ENCODE results near the gene MDGA2.

The MDGA2 gene

DNA sequence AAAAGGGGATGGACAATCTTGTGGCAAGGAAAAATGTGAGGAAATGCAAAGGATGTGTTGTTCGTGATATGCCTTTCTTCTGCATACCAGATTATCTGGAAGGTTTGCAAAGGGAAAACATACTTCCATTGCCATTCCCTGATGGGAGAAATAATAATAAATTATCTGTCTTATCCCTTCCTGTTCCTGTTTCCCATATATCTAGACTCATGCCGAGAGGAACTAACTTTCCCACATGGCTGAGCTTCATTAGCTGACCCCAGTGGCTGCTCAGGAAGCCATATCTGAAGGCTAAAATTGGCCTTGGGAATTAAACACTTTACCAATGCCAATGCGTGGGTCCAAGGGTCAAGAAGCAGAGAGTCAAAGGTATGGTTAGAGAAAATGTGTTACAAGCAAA is 439.8 kb downstream of the MDGA2 start:
- TF ChIP-seq ZBTB7A (IDR thresholded peaks at IDR 0.05; ENCODE audit: low read depth) (no peak), REST (IDR thresholded peaks at IDR 0.05; ENCODE audit: low read depth) (no peak), YY1 (IDR thresholded peaks at IDR 0.05; ENCODE audit: low read depth) (no peak), CREB1 (IDR thresholded peaks at IDR 0.05; ENCODE audit: low read depth) (no peak), MAX (IDR thresholded peaks at IDR 0.05) (no peak), EGR1 (IDR thresholded peaks at IDR 0.05) (no peak), TAF1 (IDR thresholded peaks at IDR 0.05; ENCODE audit: low read depth) (no peak), TEAD4 (IDR thresholded peaks at IDR 0.05) (no peak)
- TF ChIP-seq, protein P1, sequence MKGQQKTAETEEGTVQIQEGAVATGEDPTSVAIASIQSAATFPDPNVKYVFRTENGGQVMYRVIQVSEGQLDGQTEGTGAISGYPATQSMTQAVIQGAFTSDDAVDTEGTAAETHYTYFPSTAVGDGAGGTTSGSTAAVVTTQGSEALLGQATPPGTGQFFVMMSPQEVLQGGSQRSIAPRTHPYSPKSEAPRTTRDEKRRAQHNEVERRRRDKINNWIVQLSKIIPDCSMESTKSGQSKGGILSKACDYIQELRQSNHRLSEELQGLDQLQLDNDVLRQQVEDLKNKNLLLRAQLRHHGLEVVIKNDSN (IDR thresholded peaks at IDR 0.05) = no peak

DNA sequence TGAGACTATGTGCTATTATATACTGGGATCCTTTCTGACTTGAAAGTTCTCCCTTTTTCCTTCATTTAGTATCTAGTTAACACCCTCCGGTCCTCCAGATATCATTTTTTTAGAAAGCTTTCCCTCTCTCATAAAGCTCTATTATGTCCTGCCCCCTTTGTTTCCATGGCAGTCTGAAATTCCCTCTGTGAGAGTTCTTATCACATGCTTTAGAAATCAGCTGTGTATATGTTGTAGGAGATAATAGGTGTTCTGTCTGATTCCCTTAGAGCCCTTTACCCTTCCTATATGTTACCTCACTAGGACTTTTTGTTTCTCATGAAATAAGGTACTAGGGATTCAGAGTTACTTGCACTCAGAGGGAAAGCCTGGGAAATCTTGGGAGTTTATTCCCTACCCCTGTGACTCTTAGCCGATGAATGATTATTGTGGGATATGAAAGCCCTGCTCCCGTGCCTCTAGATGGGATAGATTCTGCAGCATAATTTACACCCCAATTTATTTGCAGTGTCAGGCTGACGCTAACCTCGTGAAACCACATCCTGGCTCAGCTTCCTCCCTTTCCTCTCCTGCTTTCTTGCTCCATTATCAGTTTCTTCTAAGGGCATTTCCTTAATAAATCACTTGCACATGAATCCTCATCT is 448.4 kb downstream of the MDGA2 start:
- no peak for TF ChIP-seq NFIC (IDR thresholded peaks at IDR 0.05)
- no peak for TF ChIP-seq RAD21 (IDR thresholded peaks at IDR 0.05; ENCODE audit: low read depth)
- TF ChIP-seq, protein P1 (IDR thresholded peaks at IDR 0.05) = no peak
- no peak for TF ChIP-seq CEBPB (IDR thresholded peaks at IDR 0.05)
- no peak for TF ChIP-seq TCF12 (IDR thresholded peaks at IDR 0.05; ENCODE audit: low read depth)
- no peak for TF ChIP-seq YY1 (IDR thresholded peaks at IDR 0.05; ENCODE audit: low read depth)
- TF ChIP-seq TAF1 (IDR thresholded peaks at IDR 0.05; ENCODE audit: low read depth) = no peak
- TF ChIP-seq CREB1 (IDR thresholded peaks at IDR 0.05; ENCODE audit: low read depth) = no peak

DNA sequence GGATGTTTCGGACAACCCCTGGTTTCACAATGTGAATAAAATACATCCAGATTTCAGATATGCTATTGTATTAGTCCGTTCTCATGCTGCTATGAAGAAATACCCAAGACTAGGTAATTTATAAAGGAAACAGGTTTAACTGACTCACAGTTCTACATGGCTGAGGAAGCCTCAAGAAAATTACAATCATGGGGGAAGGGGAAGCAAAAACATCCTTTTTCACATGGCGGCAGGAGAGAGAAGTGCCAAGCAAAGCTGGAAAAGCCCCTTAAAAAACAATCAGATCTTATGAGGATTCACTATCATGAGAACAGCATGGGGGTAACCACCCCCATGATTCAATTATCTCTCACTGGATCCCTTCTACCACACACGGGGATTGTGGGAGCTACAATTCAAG is 451.7 kb downstream of the MDGA2 start:
- TF ChIP-seq EP300 (IDR thresholded peaks at IDR 0.05; ENCODE audit: borderline replicate concordance) = no peak
- TF ChIP-seq ZBTB7A (IDR thresholded peaks at IDR 0.05; ENCODE audit: low read depth) = no peak
- no peak for TF ChIP-seq CEBPB (IDR thresholded peaks at IDR 0.05)
- no peak for TF ChIP-seq EGR1 (IDR thresholded peaks at IDR 0.05)
- no peak for TF ChIP-seq FOXM1 (IDR thresholded peaks at IDR 0.05; ENCODE audit: borderline replicate concordance, low read depth)
- TF ChIP-seq CREB1 (IDR thresholded peaks at IDR 0.05; ENCODE audit: low read depth) = no peak
- TF ChIP-seq, protein P1 (IDR thresholded peaks at IDR 0.05) = no peak
- no peak for TF ChIP-seq TCF12 (IDR thresholded peaks at IDR 0.05; ENCODE audit: low read depth)
- no peak for TF ChIP-seq YY1 (IDR thresholded peaks at IDR 0.05; ENCODE audit: low read depth)
- no peak for TF ChIP-seq MAX (IDR thresholded peaks at IDR 0.05)
- no peak for TF ChIP-seq NFIC (IDR thresholded peaks at IDR 0.05)
- no peak for TF ChIP-seq REST (IDR thresholded peaks at IDR 0.05; ENCODE audit: low read depth)
- TF ChIP-seq TAF1 (IDR thresholded peaks at IDR 0.05; ENCODE audit: low read depth) = no peak

- TF ChIP-seq TEAD4 (IDR thresholded peaks at IDR 0.05) (no peak), FOXM1 (IDR thresholded peaks at IDR 0.05; ENCODE audit: borderline replicate concordance, low read depth) (no peak), NFIC (IDR thresholded peaks at IDR 0.05) (no peak), CEBPB (IDR thresholded peaks at IDR 0.05) (no peak), EP300 (IDR thresholded peaks at IDR 0.05; ENCODE audit: borderline replicate concordance) (no peak), CREB1 (IDR thresholded peaks at IDR 0.05; ENCODE audit: low read depth) (no peak), MAX (IDR thresholded peaks at IDR 0.05) (no peak), TCF12 (IDR thresholded peaks at IDR 0.05; ENCODE audit: low read depth) (no peak), EGR1 (IDR thresholded peaks at IDR 0.05) (no peak)
- TF ChIP-seq, protein P1 (IDR thresholded peaks at IDR 0.05) = no peak
These were observed 455.3 kb downstream of the MDGA2 start for GRCh38 chr14:47220096-47220495.

DNA sequence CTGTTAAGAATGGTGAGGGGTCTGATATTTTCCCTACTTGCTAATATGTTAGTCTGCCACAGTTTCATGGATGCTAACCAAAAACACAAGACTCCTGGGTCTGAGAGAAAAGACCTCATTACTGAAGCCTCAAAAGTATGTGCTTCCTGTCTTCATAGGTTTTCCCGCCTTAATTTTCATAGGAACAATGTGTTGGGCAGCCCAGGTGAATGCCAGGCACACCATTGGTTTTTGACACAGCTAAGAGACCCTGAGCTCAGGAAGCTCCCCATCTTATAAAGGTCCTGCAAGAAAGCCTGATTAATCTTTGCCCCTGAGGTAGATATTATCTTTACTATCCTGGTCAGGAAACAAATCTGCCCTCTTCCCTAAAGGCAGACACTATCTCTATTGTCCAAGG is 464.1 kb downstream of the MDGA2 start:
- no peak for TF ChIP-seq EGR1 (IDR thresholded peaks at IDR 0.05)
- TF ChIP-seq CEBPB (IDR thresholded peaks at IDR 0.05) = no peak
- no peak for TF ChIP-seq REST (IDR thresholded peaks at IDR 0.05; ENCODE audit: low read depth)
- TF ChIP-seq, protein P1 (IDR thresholded peaks at IDR 0.05) = no peak
- no peak for TF ChIP-seq FOXM1 (IDR thresholded peaks at IDR 0.05; ENCODE audit: borderline replicate concordance, low read depth)
- no peak for TF ChIP-seq TAF1 (IDR thresholded peaks at IDR 0.05; ENCODE audit: low read depth)
